CD4-positive, alpha-beta T cell treated with Interleukin-17A for 4 hours (primary cell): ENCODE results near the gene DUSP7.

Experiments used
- DNase-seq: peaks from one replicate; pipeline ENCODE4 v3.0.0-alpha.2; 2020; ENCODE audit warnings: mixed read lengths

Gene DUSP7, protein sequence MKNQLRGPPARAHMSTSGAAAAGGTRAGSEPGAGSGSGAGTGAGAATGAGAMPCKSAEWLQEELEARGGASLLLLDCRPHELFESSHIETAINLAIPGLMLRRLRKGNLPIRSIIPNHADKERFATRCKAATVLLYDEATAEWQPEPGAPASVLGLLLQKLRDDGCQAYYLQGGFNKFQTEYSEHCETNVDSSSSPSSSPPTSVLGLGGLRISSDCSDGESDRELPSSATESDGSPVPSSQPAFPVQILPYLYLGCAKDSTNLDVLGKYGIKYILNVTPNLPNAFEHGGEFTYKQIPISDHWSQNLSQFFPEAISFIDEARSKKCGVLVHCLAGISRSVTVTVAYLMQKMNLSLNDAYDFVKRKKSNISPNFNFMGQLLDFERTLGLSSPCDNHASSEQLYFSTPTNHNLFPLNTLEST

DNA sequence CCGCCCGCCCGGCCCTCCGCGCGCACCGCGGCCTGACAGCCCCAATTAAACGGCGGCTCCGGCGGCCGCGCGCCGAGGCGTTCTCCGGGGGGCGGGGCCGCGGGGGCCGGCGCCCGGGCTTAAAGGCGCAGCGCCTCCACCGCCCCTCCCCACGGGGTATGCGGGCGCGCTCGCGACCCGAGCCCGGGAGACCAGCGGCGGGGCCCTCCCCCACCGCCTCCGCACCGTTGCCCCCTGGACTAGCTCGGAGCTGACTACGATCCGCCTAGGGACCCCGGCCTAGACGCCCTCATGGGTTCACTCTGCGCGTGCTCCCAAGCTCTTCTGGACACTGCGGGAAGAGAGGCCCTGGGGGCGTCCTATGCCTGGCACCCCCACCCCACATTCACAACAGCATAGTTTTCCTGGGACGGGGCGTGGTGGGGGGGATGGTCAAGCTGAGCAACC is at the start of gene DUSP7:
Gene DUSP7 (minus strand): TSS at position 51 of the 447 bp plus-strand sequence. CDS start 205 bp downstream, outside the sequence.
- DNase-seq, result peak; percentile 84

DNA sequence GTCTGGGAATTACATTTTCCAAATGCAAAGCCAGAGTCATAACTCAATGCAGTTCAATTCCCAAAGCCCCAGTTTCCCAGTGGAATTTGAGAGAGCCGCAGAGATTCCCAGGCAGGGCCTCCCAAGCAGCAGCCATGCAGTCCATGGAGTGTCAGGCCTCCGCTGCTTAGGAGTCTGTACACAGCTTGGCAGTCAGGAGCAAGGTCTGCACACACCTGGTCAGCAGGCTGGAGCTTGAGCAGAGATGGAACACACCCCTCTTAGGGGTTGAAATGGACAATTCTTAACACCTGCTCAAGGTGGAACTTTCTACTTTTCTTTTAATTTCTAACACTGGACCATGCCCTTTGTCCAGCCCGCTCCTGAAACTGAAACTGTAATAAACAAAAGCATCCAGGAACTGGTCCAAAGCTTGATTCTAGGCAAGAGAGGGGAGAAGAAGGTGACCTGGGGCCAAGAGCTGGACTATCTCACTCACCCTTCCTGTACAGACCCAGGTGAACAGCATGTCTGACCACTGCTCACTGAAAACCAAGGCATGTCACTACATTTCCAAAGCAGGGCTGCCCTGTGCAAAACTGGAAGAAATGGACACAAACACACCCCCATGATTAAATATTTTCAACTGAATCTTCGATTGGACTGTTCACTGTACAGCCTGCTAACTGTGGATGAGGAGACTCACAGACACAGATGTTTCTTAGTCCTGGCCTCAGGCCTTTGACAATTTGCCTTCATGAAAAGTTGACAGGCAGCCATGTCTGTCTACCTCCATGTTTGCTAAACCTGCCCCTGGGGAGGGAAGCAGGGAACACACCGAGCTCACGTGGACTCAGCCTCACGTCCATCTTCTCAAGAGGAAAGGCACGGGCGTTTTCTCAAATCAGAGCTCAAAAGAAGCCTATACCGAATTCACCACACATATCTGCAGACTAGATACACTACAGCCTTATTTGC is 48.6 kb upstream of the DUSP7 start:
- DNase-seq, result no peak

DNA sequence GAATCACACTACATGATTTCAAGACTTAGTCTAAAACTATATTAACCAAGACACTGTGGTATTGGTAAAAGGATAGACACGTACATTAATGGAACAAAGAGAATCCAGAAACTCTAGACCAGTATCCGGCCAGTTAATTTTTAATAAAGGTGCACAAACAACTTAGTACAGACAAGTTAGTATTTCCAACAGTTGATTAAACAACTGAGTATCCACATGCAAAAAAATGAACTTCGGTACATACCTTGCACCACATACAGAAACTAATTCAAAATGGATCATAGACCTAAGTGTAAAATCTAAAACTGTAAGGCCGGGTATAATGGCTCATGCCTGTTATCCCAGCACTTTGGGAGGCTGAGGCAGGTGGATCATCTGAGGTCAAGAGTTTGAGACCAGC is 46.6 kb upstream of the DUSP7 start:
- DNase-seq, result no peak

DNA sequence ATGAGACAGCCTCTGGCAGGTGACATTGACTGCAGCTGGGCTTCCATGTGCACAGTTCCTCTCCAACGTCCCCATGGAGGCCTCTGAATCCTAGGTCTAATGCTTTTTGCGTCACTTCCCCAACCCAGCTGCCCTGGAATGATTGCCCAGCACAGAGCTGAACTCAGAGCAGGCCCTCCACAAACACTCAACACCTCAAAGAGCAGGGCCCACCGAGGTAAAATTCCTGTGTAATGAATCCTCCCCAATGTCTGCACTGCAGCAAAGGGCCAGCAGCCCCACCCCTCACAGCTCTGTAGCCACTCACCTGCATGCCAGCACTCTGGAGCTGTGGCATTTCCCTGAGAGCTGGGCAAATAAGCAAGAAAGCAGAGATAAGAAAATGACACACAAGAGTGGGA is 42.6 kb upstream of the DUSP7 start:
- DNase-seq, result no peak

DNA sequence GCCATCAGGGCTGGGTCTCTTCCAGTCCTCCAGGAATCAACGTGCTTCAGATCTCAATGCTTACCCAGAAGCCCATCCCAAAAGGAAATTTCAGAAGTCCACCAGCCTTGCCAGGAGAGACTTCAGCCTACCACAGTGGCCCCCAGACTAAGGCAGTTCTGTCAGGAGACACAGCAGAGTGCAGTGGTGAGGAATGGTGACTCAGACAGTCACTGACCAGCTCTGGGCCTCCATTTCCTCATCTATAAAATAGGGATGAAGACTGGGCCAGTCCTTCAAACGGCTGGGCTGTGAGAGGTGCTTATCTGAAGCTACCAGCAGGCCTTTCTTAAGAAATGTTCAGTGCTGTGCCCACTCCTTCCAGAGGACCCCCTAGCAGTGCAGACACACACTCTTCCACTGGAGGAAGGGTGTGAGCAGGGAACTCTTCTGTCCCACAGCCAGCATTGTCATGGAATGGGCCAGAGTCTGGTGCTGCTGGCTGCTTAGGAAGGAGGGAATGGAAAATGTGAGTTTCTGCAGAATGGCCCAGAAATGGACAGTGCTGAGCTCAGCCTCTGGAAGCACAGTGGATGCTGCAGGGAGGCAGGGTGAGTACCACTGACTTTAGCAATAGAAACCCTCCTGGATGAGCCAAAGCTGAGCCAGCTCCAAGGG is 41.6 kb upstream of the DUSP7 start:
- DNase-seq, result no peak

DNA sequence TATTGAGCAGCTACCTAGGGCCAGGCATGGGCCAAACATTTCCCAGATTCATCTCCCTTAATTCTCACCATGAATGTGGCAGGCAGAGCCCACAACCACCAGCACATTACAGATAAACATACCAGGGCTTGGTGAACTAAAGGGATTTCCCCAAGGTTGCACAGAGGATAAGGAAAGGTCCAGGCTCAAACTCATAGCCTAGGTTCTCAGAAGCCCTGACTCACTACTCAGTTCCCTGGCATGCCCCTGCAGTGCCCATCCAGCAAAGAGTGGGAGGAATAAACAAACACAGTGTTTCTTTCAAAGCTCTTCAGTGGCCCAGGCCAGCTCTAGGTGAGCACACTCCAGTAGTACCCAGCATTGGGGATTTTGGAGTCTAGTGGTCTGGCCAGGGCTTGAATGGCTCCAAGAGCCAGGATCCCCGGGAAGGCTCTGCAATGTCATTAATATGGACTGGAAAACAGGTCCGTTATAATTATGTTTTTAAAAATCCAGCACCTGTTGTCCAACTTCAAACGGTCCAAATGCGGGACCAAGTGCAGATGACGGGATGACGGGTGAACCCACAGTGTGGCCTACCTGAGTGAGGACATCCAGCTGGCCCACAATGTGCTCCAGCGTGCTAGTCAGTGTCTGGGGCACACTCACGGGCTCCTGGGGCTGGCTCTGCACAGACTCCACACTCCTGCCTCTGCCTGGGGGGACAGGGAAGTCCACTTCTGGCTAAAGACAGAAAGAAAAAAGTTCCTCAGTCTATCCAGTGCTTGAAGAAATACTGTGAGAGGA is 39.8 kb upstream of the DUSP7 start:
- DNase-seq, result no peak

DNA sequence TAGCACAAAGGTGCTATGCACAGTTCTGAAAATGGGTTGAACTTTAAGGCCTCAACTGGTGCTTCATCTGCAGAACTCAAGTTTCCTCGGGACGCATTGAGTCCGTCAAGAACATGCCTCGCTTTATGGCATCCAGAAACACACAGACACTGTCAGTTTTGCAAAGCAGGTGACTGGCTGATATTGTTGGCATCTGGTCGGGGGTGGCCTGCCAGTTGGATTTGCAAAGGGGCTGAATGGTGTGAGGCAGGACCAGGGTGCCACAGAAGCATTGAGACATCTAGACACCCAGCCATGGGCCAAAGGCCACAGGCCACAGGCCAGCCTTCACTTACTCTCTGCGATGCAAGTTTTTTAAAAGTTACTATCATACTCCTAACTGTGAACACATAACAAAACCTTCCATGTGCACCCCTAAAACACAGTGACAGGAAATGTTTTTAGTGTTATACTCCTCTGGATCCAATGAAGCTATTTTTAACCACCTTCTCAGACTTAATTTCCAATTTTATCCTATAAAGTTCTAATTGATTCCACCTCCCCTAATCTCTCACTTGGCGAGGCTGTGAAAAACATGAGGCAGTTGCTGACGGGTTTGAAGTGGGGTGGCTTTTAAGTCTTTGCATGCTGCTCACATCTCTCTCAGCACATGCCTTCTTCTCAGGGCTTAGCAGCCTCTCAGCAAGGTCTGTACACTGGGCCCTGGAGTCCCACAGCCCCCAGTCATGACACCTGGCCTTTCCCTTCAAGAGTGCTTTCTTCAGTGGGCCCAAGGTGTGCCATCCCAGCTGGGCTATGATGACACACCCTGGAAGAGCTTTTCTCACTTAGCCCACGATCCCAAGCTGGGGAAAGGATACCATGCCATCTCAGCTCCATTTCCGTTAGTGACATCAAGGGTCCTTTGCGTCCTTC is 38.5 kb upstream of the DUSP7 start:
- DNase-seq, result no peak

DNA sequence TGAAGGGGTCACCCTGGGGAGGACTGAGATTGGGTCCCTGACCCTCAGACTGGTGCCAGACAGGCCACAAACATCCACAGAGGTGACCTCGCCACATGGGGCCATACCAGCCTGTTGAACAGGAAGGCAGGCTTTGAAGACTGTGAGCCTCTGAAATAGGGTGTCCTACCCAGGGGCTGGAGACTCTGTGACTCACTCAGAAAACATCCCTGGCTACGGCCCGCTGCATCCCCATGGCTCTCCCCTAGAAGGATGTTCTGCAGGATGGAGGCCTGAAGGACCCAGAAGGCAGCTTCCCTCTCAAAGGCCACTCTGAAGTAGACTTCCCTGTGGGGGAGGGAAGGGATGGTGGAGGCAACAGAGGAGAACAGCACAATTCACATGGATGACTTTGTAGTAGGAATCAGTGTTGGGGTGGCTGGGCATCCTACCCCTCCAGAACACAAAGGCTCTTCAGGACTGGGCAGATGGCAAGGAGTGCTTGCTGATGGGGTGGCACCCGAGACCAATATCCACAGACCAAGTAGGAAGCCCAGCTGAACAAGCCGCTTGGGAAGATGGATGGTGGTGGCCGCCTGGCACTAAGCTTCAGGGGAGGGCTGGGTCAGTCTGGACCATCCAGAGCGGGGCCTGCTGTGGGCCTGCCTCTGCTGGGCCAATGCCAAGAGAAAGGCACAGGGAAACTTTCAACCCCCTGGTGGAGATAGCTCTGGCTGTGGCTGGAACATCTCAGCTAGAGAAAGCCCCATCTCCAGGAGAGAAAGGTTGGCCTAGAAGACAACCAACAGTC is 37.6 kb upstream of the DUSP7 start:
- DNase-seq, result no peak

DNA sequence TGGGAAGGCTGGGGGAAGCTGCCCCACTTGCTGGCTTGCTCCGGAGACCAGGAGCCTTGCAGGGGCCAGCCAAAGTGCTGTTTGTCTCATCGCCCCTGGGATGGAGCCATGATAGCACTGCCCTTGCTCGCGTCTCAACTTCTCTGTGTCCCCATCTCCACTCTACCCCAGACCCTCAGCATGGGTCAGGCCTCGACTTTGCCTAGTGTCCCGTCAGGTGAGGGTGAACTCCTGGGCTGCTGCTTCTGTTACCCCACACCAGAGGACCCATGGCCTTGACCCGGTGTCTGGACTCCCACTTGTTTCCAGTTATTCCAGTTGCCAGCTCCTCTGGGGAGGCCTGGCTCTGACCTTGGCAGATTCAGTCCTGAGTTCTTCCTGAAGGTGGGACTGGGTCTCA is 36.5 kb upstream of the DUSP7 start:
- DNase-seq, result no peak

DNA sequence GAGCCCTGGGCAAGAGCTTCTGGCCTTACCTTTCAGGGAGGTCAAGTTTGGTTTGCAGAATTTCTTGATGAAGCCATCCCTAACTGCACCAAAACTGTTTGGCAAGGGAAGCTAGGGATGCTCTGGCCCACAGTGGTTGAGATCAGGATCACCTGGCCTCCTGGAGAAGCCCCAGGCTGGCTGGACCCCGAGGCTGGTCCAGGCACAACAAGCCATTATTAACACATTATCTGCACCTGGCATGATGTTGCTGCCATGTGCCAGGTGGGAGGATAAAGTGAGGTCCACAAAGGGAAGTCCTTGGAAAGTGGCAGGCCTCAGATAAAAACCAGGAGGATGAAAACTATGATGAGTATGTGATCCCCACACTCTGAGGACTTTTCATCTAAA is 35.9 kb upstream of the DUSP7 start:
- no peak for DNase-seq

DNA sequence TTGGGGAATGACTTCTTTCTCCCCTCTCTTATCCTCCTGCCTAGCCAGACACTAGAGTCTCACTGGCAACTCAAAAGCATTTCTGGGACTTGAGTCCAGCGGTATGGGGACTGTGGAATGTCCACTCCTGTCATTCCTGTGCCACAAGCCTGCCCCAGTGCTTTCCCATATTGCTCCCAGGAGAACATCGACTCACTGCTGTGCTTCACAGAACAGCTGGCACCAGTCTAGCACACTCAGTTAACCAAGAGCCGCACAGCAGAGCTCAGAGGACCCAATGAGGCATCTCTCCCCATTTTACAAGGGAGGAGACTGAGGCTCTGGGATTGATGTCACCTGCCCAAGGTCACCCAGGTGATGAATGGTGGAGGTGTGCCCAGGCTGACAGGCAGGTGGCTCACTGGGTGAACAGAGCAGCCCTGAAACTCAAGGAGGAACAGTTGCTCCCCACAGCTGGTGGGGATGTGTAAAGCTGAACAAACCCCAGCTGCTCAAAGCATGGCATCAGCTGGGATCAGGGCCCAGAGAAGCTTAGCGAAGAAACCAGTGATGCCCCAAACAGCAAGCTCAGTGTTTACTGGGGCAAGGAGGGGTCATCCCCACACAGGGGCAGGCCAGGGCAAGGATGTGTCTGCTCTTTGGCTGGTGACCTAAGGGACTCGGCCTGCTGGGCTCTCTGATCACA is 35.4 kb upstream of the DUSP7 start:
- DNase-seq, result no peak

DNA sequence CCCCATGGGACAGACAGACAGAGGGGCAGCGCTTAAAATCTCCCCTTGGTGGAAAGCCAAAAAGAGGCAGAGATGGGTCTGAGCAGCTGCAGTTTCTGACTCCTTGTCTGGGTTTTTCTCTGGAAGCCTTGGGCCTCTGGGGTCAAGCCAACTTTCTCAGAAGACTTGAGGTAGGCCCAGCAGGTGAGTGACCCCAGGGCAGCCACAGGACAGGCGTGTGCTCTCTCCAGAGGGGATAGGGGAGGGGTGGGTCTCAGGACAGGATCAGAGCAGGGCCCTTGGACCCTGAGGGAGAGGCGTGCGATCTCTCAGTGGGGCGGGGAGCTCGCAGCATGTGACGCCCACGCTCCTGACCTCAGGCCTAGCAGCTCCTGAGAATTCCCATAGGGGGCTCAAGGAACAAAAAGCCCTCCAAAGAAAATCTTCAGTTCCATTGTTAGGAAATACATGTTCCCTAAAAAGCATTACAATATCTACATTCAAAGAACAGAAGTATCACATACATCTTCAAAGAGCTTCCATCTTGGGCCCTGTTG is 34.6 kb upstream of the DUSP7 start:
- DNase-seq, result no peak

DNA sequence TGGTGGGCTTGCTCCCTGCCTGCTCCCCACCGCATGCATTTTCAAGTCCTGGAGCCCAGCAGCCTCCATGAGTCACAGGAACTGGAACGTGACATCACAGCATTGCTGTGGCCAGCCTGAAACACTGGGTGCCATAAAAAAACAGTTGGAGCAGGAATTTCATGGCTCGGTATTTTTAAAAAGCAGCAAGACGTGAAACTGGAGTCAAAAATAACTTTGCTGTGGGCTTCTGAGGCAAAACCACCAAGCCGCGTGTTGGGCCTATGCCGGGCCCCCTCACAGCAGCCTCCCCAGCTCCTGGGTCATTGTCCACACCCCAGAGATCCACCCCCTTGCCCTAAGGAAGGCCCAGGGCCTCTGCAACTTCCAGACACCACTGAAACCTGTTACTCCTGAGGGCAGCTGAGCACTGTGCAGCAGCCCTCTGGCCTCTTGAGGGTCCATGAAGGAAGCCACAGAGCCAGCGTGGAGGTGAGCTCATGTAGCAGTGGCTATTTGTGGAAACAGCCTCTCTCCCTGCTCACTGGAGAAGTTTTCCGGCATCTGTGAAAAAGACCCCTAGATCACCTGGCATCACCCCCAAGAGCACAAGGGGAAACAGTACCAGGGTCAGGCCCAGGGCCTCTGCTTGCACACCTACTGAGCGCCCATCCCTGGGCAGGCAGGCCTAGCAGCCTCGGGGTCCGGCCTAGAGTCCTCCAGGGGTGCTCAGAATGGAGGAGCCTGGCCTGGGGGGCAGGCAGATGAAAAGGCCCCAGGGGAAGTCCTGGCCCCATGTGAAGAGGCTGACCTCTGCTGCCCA is 34.0 kb upstream of the DUSP7 start:
- DNase-seq, result no peak

DNA sequence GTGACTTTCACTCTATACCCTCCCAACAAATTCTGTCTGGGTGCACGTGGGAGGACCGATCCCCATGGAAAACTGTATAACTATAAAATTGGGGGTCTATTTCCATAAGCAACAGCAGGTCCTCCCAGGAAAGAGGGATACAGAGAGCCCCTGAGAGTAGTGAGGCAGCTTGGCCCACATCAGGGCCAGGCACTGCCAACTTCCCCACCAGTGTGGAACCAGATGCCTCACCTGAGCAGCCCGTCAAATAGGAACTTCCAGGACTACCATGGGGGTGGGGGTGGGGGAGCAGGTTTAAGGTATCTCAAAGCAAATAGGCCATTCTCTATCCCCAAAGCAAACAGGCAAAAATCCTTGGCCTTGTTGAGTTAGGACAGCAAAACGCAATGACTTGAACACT is 33.3 kb upstream of the DUSP7 start:
- no peak for DNase-seq

DNA sequence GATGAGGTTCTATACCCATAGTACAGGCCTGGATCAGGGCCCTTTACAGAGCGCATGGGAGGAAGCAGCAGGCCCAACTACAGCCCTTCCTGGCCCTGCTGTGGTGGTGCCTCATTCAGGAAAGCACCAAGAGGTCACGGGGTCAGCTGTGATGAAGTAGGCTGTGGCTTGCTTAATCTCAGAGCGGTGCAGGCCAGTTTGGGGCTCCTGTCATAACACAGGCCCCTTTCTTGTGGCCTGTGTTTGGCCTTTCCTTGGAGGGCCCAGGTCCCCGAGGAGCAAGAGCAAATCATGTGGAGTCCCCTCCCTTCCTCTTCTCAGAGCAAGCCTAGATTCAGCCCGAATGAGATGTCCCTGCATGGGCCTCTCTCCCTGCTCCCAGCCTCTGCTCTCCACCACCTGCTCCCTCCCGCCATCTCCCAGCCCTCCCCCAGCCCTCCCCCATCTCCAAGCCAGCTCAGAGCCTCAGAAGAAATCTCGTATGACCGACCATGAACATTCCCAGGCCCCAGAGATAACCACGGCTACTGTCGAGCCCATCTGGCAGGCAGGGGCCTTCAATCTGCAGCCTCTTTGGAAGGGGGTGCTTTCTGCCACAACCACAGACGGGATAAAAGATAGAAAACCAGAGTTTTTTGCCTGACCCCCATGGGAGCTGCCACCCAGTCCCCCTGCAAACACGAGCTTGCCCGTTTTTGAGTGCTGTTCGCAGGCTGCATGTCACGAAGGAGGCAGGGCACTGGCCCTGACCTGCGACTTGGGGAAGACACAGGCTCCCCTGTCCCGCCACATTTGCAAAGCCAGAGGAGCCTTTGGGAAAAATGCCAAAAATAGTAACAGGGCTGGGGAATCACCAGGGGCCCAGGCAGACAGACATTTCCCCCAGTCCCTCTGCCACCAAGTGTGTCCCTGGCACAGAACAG is 32.3 kb upstream of the DUSP7 start:
- DNase-seq, result no peak

DNA sequence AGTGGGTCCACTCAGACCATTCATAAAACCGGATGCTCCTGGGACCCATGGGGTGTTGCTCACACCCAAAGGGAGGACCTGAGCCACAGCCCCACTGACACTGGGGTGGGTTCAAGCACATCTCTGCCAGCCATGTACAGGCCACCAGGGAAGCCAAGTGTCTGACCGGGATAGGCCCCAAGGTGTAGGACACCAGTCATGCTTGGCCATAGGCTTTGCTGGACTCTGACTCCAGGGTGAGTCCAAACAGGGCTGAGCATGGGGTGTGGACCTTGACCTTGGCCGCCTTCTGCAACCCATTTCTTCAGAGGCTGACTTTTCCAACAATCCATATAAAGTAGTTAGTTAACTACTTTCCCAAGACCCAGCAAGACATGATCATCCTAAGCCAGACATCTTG is 31.4 kb upstream of the DUSP7 start:
- no peak for DNase-seq

DNA sequence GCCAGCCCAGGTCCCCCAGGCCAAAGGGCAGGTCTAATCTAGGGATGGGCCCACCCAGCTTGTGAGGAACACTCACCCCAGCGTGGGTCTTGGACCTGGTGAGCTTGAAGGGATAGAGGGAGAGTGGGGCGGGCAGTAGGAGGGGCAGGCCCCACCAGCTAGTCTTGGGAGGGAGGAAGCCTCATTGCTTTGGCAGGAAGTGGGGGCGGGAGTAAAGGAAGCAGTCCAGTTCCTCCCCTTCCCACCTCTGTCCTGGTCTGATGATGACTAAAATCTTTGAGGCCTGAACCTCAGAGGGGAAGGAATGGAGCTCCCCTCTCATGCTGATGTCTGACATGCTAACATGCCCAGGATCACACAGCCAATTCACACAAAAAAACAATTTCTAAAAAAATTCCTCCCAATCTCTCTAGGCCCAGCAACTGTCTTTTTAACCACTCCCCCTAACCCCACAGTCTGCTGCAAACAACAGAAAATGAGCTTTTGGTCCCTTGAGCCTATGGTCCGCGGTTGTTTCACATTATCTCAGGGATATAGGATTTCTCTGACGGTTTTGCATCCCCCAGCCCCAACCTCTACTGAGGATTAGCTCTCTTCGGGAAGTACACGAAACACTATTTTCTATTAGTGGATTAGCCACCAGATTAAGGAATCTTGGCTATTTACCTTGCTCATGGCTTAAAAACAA is 30.7 kb upstream of the DUSP7 start:
- DNase-seq, result no peak
